GM12872 (cell line): ENCODE results near the gene CADM1.

Experiments used
- TF ChIP-seq, protein P1 (sequence below): IDR thresholded peaks from 3 replicates; pipeline ENCODE4 v1.5.1; 2011; ENCODE audit warnings: low read depth, mild to moderate bottlenecking, low read length, moderate library complexity; ENCODE audit not compliant: insufficient read depth

The CADM1 gene

GRCh38 chr11:115379528-115379927, 124.7 kb downstream of the CADM1 start:
- TF ChIP-seq, protein P1, sequence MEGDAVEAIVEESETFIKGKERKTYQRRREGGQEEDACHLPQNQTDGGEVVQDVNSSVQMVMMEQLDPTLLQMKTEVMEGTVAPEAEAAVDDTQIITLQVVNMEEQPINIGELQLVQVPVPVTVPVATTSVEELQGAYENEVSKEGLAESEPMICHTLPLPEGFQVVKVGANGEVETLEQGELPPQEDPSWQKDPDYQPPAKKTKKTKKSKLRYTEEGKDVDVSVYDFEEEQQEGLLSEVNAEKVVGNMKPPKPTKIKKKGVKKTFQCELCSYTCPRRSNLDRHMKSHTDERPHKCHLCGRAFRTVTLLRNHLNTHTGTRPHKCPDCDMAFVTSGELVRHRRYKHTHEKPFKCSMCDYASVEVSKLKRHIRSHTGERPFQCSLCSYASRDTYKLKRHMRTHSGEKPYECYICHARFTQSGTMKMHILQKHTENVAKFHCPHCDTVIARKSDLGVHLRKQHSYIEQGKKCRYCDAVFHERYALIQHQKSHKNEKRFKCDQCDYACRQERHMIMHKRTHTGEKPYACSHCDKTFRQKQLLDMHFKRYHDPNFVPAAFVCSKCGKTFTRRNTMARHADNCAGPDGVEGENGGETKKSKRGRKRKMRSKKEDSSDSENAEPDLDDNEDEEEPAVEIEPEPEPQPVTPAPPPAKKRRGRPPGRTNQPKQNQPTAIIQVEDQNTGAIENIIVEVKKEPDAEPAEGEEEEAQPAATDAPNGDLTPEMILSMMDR, result no peak

- TF ChIP-seq, protein P1, result no peak
These were observed 125.7 kb downstream of the CADM1 start for GRCh38 chr11:115378557-115378956.

- TF ChIP-seq, protein P1, result no peak
These were observed 126.3 kb downstream of the CADM1 start for GRCh38 chr11:115377882-115378296.

- TF ChIP-seq, protein P1, result no peak
These were observed 135.6 kb downstream of the CADM1 start for GRCh38 chr11:115368616-115369015.

- TF ChIP-seq, protein P1, result no peak
These were observed 137.4 kb downstream of the CADM1 start for GRCh38 chr11:115366826-115367225.

DNA sequence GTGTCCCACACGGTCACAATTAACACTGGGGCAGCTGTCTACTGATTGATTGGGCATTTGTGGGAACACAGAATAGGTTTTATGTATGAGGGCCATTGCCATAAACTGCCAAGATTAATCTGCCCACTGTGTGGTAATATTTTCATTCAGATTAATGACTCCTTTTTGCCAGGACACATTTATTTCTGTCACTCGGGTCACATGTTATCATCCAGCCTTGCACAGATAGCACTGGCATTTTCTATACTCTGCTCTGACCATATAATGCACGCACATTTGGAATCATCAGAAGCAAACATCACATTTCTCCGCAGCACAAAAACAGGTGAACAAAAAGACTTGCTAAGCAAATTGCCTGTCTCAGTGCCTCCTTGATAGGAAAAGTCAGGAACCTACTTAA, 138.3 kb downstream of the CADM1 start:
- TF ChIP-seq, protein P1, result no peak

GRCh38 chr11:115364896-115365295, 139.3 kb downstream of the CADM1 start:
- TF ChIP-seq, protein P1, result no peak

GRCh38 chr11:115363921-115364320, 140.3 kb downstream of the CADM1 start:
- TF ChIP-seq, protein P1, result no peak
